A549 treated with GW870086 at 1 μM for 4 hours (cell line): ENCODE results near the gene MINAR2. TPM values are rescaled to one million over a fixed set of nuclear protein-coding genes. Genes with fewer than 3 reads are reported as not detected.

Experiments used
- total RNA-seq: library from RNA; stranded (reverse); fragments of 200-300 nt; extraction: Qiagen RNA extraction; gene quantifications from 5 replicates; pipeline ENCODE4 v1.2.3, GENCODE V29; 2022; ENCODE audit warnings: low read depth

MINAR2 gene, protein sequence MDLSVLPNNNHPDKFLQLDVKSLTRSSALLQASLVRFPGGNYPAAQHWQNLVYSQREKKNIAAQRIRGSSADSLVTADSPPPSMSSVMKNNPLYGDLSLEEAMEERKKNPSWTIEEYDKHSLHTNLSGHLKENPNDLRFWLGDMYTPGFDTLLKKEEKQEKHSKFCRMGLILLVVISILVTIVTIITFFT
- total RNA-seq, result not detected in 5 replicates

GRCh38 chr5:129747572-129748407 is at the start of gene MINAR2:
MINAR2 (plus strand) TSS chr5:129748094; CDS start chr5:129748191, 97 bp downstream.

Other genes starting within 250 kb of the MINAR2 start
- gene CHSY3, start 156.4 kb downstream of the MINAR2 start, total RNA-seq, result 0.10 to 0.16 TPM (median 0.13 TPM) in 4 of 5 replicates, not detected in the other